Measurements from ENCODE around the gene CEACAM19.
"Not testable (repeated sequence)": the region's sequence is repeated elsewhere in the genome, so short reads cannot be mapped to it uniquely, and the experiment has no call there.

Gene CEACAM19

GRCh38 chr19:44671400-44671799, at the start of gene CEACAM19:
Gene CEACAM19 (plus strand): TSS chr19:44671482. CDS start chr19:44671932, 450 bp downstream.
- FAIRE-seq, result no peak

- no peak for FAIRE-seq
Measured at GRCh38 chr19:44623080-44623479, 48.2 kb upstream of the CEACAM19 start.

- no peak for FAIRE-seq
Measured at GRCh38 chr19:44623626-44624025, 47.7 kb upstream of the CEACAM19 start.

- FAIRE-seq, result no peak
Measured at GRCh38 chr19:44624840-44625354, 46.4 kb upstream of the CEACAM19 start.

GRCh38 chr19:44625637-44626036, 45.6 kb upstream of the CEACAM19 start:
- not testable (repeated sequence) for FAIRE-seq

GRCh38 chr19:44626048-44626624, 45.1 kb upstream of the CEACAM19 start:
- FAIRE-seq, result no peak

GRCh38 chr19:44627631-44628030, 43.7 kb upstream of the CEACAM19 start:
- no peak for FAIRE-seq

GRCh38 chr19:44628793-44629192, 42.5 kb upstream of the CEACAM19 start:
- FAIRE-seq, result no peak

GRCh38 chr19:44631611-44632010, 39.7 kb upstream of the CEACAM19 start:
- FAIRE-seq, result not testable (repeated sequence)

GRCh38 chr19:44634058-44634457, 37.2 kb upstream of the CEACAM19 start:
- FAIRE-seq, result not testable (repeated sequence)

- FAIRE-seq, result no peak
Measured at GRCh38 chr19:44634785-44635184, 36.5 kb upstream of the CEACAM19 start.

- no peak for FAIRE-seq
Measured at GRCh38 chr19:44635581-44636438, 35.5 kb upstream of the CEACAM19 start.

GRCh38 chr19:44636439-44637389, 34.6 kb upstream of the CEACAM19 start:
- no peak for FAIRE-seq

- FAIRE-seq, result no peak
Measured at GRCh38 chr19:44637390-44637764, 33.9 kb upstream of the CEACAM19 start.

- no peak for FAIRE-seq
Measured at GRCh38 chr19:44640518-44640917, 30.8 kb upstream of the CEACAM19 start.

GRCh38 chr19:44641501-44642265, 29.6 kb upstream of the CEACAM19 start:
- no peak for FAIRE-seq

GRCh38 chr19:44642377-44642776, 28.9 kb upstream of the CEACAM19 start:
- no peak for FAIRE-seq

GRCh38 chr19:44643605-44644401, 27.5 kb upstream of the CEACAM19 start, which contains the start of gene PVR:
Gene PVR (plus strand): TSS chr19:44643910. CDS start chr19:44644097, 187 bp downstream.
- FAIRE-seq, result no peak

- no peak for FAIRE-seq
Measured at GRCh38 chr19:44644402-44645016, 26.8 kb upstream of the CEACAM19 start.

GRCh38 chr19:44645407-44646048, 25.8 kb upstream of the CEACAM19 start:
- FAIRE-seq, result no peak
